Right lobe of liver (tissue), 6 donors: ENCODE data around the gene ERBIN. TPM values are rescaled to one million over a fixed set of nuclear protein-coding genes. Genes with fewer than 3 reads are reported as not detected.

ENCODE experiments used
- ATAC-seq, 4 donors: fragments of 200-7000 bp; cut with Tn5 transposase; one replicate each; pipeline ENCODE4 v1.9.1; 2020; ENCODE audit warnings: mild to moderate bottlenecking in 4 of 4, moderate library complexity in 4 of 4
- DNase-seq, 3 donors: peaks; one replicate each; pipeline ENCODE4 v3.0.0-alpha.2; 2020
- H3K27ac ChIP-seq, 3 donors: fragments of 200-600 bp; one replicate each; pipeline ENCODE4 v1.8.0; 2022
- H3K27me3 ChIP-seq, 2 donors: fragments of 200-600 bp; one replicate each; pipeline ENCODE4 v1.8.0; 2022
- H3K36me3 ChIP-seq, 4 donors: fragments of 200-600 bp; sonication (generic) in 1 of 4; one replicate each; pipeline versions ENCODE4 v1.5.1 to v1.8.0; 2017 to 2022; ENCODE audit warnings: control low read depth in 1 of 4
- H3K4me1 ChIP-seq, 4 donors: fragments of 200-600 bp; sonication (generic) in 1 of 4; one replicate each; pipeline versions ENCODE4 v1.5.1 to v1.8.0; 2017 to 2022; ENCODE audit warnings: control low read depth in 1 of 4
- H3K4me3 ChIP-seq, 3 donors: fragments of 200-600 bp; one replicate each; pipeline ENCODE4 v1.8.0; 2022
- H3K9me3 ChIP-seq, 4 donors: fragments of 200-600 bp; sonication (generic) in 1 of 4; one replicate each; pipeline versions ENCODE4 v1.5.1 to v1.8.0; 2017 to 2022; ENCODE audit warnings: control low read depth in 1 of 4
- CTCF ChIP-seq, 4 donors: fragments of 200-600 bp in 3 of 4; fragments of 450-650 bp in 1 of 4; IDR thresholded peaks; one replicate each; pipeline versions ENCODE4 v1.5.1 to v1.8.0; 2016 to 2022; ENCODE audit warnings: antibody characterized with exemption in 4 of 4, mild to moderate bottlenecking in 2 of 4
- POLR2A ChIP-seq: fragments of 450-650 bp; IDR thresholded peaks from one replicate; pipeline ENCODE4 v1.6.1; 2017; ENCODE audit warnings: antibody characterized with exemption, mild to moderate bottlenecking
- WGBS: methylation state at CpG from one replicate; pipeline ENCODE4 v1.1.6; 2018; ENCODE audit warnings: low coverage, low lambda C conversion rate; ENCODE audit not compliant: insufficient coverage; ENCODE audit errors: missing lambda C conversion rate; 5-methylcytosine and 5-hydroxymethylcytosine counted together
- intact Hi-C, 2 donors: fragments of 100-400 bp; cut with DNase I; formaldehyde crosslinking; loops; one replicate each; pipeline versions ENCODE4 v1.11.2 to v1.14.1; 2022
- total RNA-seq, 6 experiments: library from RNA; depleted of rRNA in 2 of 6; stranded (reverse); fragments of >200 nt in 2 of 6; fragmentation: NEBNext Ultra II Directional in 3 of 6; extraction: Animal tissue kit (Norgen Biotek cat#: 25700) in 3 of 6; gene quantifications; one replicate each; pipeline versions ENCODE4 v1.1.0 to v1.2.4, GENCODE V29; 2016 to 2023
- donor health status: DM: no; HTN: yes; CAD: no.
- donor health status: DM: no; HTN: no; CAD: no.
- donor health status: DM: no; HTN: no; CAD: no.
- donor health status: DM: no; HTN: yes; CAD: no.
- donor health status: DM: no; HTN: yes; CAD: no.

The ERBIN gene
- total RNA-seq, 6 experiments from 2014 or later = 31.0 to 45.3 (median 32.8) TPM

DNA sequence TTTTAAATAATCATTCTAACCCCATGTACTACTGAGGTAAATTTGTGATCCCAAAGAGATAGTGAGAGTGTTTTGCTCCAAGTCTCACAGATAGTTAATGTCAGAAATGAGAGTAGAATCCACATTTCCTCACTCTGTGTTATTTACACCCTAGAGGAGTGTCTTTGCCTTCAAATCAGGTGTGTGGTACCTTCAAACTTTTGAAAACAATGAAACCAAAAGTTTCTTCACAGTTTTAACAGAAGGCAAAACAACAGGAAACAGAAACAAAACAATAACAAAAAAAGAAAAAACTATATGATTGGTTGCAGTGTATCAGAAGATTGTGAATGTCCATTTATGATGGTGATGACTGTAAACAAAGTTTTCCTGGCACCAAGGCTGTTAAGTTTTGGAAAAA lies 85.9 kb downstream of the ERBIN start:
- no peak overlapping the region for H3K27ac ChIP-seq
- no peak overlapping the region for H3K4me3 ChIP-seq
- no peaks in the 10 kb centered on the region for H3K27me3 ChIP-seq
- no peaks in the 10 kb centered on the region for H3K9me3 ChIP-seq
- no peaks in the 10 kb centered on the region for H3K4me1 ChIP-seq
- intact Hi-C loops = no loop called here
- no peak for DNase-seq
- TF ChIP-seq CTCF (IDR thresholded peaks at IDR 0.05) (no peak), POLR2A (no peak)
- no peak for ATAC-seq
- H3K36me3 ChIP-seq = peaks cover 0 to 6% (median 0%) of the 10 kb centered on the region in 4 donors

DNA sequence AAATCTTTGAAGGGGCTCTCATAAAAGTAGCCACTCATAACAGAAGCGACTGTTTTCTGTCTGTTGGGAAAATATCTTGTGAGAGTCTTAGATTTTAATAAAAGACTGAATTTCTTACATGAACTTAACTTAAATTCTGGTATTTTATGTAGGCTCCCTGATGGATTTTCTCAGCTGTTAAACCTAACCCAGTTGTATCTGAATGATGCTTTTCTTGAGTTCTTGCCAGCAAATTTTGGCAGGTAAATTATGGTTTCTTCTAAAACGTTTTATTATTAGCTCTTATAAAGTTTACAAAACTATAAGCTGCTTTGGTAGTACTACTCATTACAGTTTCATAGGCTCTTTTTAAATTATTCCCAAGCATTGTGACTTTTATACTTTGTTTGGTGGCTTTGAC lies 87.0 kb downstream of the ERBIN start:
- ATAC-seq (no peak), DNase-seq (no peak)
- Histone ChIP-seq H3K4me3 (no peak overlapping the region), H3K27me3 (no peaks in the 10 kb centered on the region), H3K27ac (no peak overlapping the region), H3K9me3 (no peaks in the 10 kb centered on the region), H3K36me3 (peaks cover 0 to 6% (median 0%) of the 10 kb centered on the region in 4 donors), H3K4me1 (no peaks in the 10 kb centered on the region)
- TF ChIP-seq POLR2A = no peak
- TF ChIP-seq CTCF (IDR thresholded peaks at IDR 0.05) = no peak
- intact Hi-C loops = no loop called here
- 62% methylated on average over 2 of the region's 2 CpGs for WGBS

DNA sequence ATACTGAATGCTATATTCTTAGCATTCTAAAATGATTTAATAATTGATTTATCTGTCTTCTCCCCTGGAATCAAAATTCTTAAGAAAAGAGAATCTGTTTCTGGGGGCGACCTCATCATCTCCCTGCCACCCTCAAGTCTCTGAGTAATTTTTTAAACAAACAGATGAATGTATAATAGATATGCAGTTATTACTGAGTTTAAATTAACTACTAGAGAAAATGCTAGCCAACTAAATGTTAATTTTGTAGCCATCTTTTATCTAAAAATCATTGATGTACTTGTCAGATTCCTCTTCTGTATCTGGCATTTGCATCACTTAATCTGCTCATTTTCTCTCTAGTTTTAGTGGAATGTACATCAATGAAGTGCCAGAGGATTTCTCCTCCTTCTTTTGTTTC lies 87.5 kb downstream of the ERBIN start:
- TF ChIP-seq CTCF (IDR thresholded peaks at IDR 0.05) (no peak), POLR2A (no peak)
- H3K4me3 ChIP-seq = no peak overlapping the region
- no peak for ATAC-seq
- H3K4me1 ChIP-seq = no peaks in the 10 kb centered on the region
- 95% methylated on average over 1 of the region's 1 CpG for WGBS
- no peaks in the 10 kb centered on the region for H3K9me3 ChIP-seq
- DNase-seq = no peak
- no peak overlapping the region for H3K27ac ChIP-seq
- intact Hi-C loops = no loop called here
- no peaks in the 10 kb centered on the region for H3K27me3 ChIP-seq
- H3K36me3 ChIP-seq = peaks cover 0 to 6% (median 0%) of the 10 kb centered on the region in 4 donors

DNA sequence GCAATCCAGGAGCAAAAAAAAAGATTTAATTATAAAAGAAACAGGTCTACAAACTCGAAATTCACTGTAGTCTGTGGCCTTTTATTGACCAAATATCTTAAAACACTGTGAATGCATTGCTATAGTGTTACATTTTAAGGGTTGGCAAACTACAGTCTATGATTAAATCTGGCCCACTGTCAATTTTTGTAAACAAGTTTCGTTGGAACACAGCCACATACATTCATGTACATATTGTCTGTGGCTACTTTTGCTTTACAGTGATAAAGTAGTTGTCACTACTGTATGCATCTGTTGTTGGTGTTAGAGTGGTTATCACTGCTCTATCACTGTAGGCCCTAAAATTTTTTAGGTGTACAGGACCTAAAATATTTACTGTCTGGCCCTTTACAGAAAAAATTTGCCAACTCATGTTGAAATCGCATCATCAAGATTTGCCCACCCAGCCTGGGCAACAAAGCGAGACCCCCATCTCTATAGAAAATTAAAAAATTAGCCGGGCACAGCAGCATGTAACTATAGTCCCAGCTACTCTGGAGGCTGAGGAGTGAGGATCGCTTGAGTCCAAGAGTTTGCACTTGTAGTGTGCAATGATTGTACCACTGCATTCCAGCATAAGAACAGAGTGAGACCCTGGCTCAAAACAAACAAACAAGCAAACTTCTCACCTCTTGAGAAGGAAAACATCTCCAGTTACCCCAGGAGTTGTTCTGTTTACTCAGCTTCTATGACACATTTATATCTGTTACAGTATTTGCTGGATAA lies 89.0 kb downstream of the ERBIN start:
- intact Hi-C loops = no loop called here
- TF ChIP-seq POLR2A (no peak), CTCF (IDR thresholded peaks at IDR 0.05) (no peak)
- Histone ChIP-seq H3K36me3 (peaks cover 0 to 6% (median 0%) of the 10 kb centered on the region in 4 donors), H3K9me3 (no peaks in the 10 kb centered on the region), H3K4me3 (no peak overlapping the region), H3K4me1 (no peaks in the 10 kb centered on the region), H3K27me3 (no peaks in the 10 kb centered on the region), H3K27ac (no peak overlapping the region)
- ATAC-seq (no peak), DNase-seq (no peak)
- 85% methylated on average over 4 of the region's 6 CpGs for WGBS
